Progenitor cell of endocrine pancreas (in vitro differentiated cells): ENCODE data around the gene GINS3. TPM values are rescaled to one million over a fixed set of nuclear protein-coding genes. Genes with fewer than 3 reads are reported as not detected.

Experiments
- DNase-seq: peaks from one replicate; pipeline ENCODE4 v3.0.0; 2021; ENCODE audit warnings: low spot score; ENCODE audit not compliant: unreplicated experiment
- H3K27ac Mint-ChIP-seq: 2 replicates; pipeline ENCODE4 v1.8.0; 2021; ENCODE audit warnings: mild to moderate bottlenecking, moderate library complexity, mixed read lengths
- H3K27me3 Mint-ChIP-seq: 2 replicates; pipeline ENCODE4 v1.8.0; 2021; ENCODE audit warnings: mixed read lengths
- H3K36me3 Mint-ChIP-seq: 2 replicates; pipeline ENCODE4 v1.8.0; 2022; ENCODE audit warnings: mixed read lengths; ENCODE audit not compliant: insufficient read depth
- H3K4me1 Mint-ChIP-seq: 2 replicates; pipeline ENCODE4 v1.8.0; 2021; ENCODE audit warnings: low read depth, mixed read lengths
- H3K4me3 Mint-ChIP-seq: 2 replicates; pipeline ENCODE4 v1.8.0; 2021; ENCODE audit warnings: low read depth, mild to moderate bottlenecking, moderate library complexity, mixed read lengths
- H3K9me3 Mint-ChIP-seq: 2 replicates; pipeline ENCODE4 v1.8.0; 2021; ENCODE audit warnings: low read depth, mixed read lengths
- total RNA-seq: library from RNA; stranded (reverse); gene quantifications from 2 replicates; pipeline ENCODE4 v1.2.1, GENCODE V29; 2021
- TF ChIP-seq, protein P1 (sequence below): fragments of 200-600 bp; sonication (generic); IDR thresholded peaks from one replicate; pipeline ENCODE4 v1.5.0; 2021; ENCODE audit warnings: antibody characterized with exemption, mild to moderate bottlenecking; ENCODE audit not compliant: unreplicated experiment

GINS3 gene
- total RNA-seq, 1 donor from 2014 or later, result 9.5 TPM

DNA sequence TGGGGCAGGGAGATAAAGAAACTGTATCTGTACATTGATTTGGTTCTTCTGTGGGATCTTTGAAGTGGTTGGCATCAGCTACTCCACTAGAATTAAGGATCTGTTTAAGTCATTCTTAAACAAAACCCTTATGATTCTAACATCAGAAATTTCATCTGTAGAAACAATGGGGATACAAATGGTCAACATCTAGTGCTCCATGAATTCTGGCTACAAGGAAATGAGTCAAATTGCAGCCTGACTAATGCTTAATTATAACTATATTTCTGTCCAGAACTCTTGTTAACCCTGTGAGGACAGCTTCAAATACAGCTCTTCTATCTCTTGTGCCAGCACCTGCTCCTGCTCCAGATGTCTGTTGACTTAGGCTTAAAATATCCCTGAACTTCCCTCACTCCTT, 13.9 kb upstream of the GINS3 start:
- Mint-ChIP-seq H3K4me1 (no peaks in the 10 kb centered on the region), H3K27me3 (peaks cover 5% of the 10 kb centered on the region), H3K4me3 (no peak overlapping the region), H3K27ac (no peak overlapping the region), H3K36me3 (no peaks in the 10 kb centered on the region), H3K9me3 (no peaks in the 10 kb centered on the region)
- no peak for DNase-seq
- TF ChIP-seq, protein P1, sequence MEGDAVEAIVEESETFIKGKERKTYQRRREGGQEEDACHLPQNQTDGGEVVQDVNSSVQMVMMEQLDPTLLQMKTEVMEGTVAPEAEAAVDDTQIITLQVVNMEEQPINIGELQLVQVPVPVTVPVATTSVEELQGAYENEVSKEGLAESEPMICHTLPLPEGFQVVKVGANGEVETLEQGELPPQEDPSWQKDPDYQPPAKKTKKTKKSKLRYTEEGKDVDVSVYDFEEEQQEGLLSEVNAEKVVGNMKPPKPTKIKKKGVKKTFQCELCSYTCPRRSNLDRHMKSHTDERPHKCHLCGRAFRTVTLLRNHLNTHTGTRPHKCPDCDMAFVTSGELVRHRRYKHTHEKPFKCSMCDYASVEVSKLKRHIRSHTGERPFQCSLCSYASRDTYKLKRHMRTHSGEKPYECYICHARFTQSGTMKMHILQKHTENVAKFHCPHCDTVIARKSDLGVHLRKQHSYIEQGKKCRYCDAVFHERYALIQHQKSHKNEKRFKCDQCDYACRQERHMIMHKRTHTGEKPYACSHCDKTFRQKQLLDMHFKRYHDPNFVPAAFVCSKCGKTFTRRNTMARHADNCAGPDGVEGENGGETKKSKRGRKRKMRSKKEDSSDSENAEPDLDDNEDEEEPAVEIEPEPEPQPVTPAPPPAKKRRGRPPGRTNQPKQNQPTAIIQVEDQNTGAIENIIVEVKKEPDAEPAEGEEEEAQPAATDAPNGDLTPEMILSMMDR, result no peak

DNA sequence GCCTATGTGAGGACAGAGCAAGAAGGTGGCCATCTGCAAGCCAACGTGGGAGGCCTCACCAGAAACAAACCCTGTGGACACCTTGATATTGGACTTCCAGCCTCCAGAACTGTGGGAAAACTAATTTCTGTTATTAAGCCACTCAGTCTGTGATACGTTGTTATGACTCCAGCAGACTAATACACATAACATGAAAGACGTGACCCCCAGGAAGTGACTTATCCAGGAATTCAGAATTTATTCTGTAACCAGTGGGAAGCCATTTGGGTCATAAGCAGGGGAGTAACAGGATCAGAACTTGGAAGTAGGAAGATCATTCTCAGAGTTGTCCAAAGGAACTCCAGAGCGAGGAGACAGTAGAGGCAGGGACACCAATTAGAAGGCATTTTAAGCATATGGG, 12.5 kb upstream of the GINS3 start:
- Mint-ChIP-seq H3K27me3 (peaks cover 6% of the 10 kb centered on the region), H3K4me1 (no peaks in the 10 kb centered on the region), H3K27ac (no peak overlapping the region), H3K4me3 (no peak overlapping the region), H3K9me3 (no peaks in the 10 kb centered on the region), H3K36me3 (no peaks in the 10 kb centered on the region)
- DNase-seq, result no peak
- TF ChIP-seq, protein P1, result no peak

DNA sequence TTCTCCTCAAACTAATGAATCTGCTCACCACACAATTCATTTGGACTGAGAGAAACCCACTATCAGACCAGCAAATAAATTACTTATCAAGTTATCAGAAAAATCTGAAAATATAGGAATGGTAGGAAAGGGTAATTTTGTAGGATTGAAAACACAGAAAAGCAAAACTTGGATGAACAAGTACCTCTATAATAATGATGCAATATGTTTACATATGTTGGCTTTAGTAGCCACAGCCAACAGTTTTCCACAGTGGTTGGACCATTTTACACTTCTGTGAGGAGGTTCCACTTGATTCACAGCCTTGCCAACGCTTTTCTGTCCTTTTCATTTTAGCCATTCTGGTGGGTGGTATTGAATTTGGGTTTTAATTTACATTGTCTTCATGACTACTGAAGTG, 10.6 kb upstream of the GINS3 start:
- TF ChIP-seq, protein P1, result no peak
- H3K27me3 Mint-ChIP-seq, result peaks cover 6% of the 10 kb centered on the region
- no peak overlapping the region for H3K4me3 Mint-ChIP-seq
- no peaks in the 10 kb centered on the region for H3K9me3 Mint-ChIP-seq
- no peak overlapping the region for H3K27ac Mint-ChIP-seq
- H3K36me3 Mint-ChIP-seq, result no peaks in the 10 kb centered on the region
- DNase-seq, result no peak
- H3K4me1 Mint-ChIP-seq, result no peaks in the 10 kb centered on the region

DNA sequence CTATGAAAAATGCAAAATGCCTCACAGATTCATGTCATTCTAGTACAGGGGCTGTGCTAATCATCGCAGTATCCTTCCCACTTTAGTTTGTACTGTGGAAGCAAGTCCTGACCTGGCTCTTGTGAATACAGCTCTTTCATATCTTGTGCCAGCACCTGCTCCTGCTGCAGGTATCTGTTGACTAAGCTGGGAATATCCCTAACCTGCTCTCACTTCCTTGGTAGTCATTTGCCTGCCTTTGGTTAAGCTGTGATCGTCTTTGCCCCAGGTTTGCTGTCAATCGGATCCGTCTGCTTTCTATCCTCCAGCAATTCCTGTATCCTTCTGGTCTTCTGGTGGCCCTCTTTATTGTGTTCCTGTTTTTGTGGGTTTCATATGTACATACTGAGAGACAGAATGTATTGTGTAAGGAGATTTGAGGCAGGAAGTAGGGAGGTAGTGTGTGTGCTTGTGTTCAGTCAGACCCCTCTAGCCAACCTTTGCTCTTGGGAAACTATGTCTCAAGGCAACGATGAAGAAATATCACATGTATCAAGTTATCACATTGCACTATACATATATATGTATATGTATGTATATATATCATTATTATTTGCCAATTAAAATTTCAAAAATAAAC, 7.7 kb upstream of the GINS3 start:
- Mint-ChIP-seq H3K27me3 (peaks cover 13% of the 10 kb centered on the region), H3K36me3 (no peaks in the 10 kb centered on the region), H3K27ac (no peak overlapping the region), H3K9me3 (no peaks in the 10 kb centered on the region), H3K4me3 (no peak overlapping the region), H3K4me1 (no peaks in the 10 kb centered on the region)
- TF ChIP-seq, protein P1, result no peak
- no peak for DNase-seq

DNA sequence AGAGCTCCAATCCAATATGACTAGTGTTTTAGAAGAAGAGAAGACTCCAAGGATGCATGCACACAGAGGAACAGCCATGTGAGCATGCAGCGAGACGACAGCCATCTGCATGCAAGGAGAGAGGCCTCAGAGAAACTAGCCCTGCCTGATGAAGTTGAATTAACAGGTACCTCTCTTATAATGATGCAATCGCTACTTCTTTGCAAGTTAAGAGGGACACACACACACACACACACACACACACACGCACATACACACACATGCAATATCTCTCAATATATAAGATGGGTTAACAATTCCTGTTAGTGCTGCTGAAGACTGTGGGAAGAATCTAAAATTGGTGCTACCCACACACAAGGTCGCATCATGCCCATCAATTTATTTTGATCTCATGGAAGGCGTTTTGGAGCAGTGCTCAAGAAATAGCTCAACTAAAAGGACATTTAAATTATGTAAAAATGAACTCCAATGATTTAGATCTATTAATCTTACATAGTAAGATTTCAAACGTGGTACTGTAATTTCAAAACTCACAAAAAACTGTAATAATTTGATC, 7.0 kb upstream of the GINS3 start:
- Mint-ChIP-seq H3K36me3 (no peaks in the 10 kb centered on the region), H3K4me3 (no peak overlapping the region), H3K27me3 (peaks cover 17% of the 10 kb centered on the region), H3K9me3 (no peaks in the 10 kb centered on the region), H3K27ac (no peak overlapping the region), H3K4me1 (no peaks in the 10 kb centered on the region)
- no peak for DNase-seq
- TF ChIP-seq, protein P1, result no peak
